SH-SY5Y (cell line): ENCODE data around the gene GARIN1A.

ENCODE experiments used
- GATA2 ChIP-seq: IDR thresholded peaks from 2 replicates; pipeline ENCODE4 v1.6.1; 2011; ENCODE audit warnings: mild to moderate bottlenecking, low read depth, low read length
- GATA3 ChIP-seq: IDR thresholded peaks from 2 replicates; pipeline ENCODE4 v1.6.1; 2011; ENCODE audit warnings: low read depth, mild to moderate bottlenecking, low read length, moderate library complexity

DNA sequence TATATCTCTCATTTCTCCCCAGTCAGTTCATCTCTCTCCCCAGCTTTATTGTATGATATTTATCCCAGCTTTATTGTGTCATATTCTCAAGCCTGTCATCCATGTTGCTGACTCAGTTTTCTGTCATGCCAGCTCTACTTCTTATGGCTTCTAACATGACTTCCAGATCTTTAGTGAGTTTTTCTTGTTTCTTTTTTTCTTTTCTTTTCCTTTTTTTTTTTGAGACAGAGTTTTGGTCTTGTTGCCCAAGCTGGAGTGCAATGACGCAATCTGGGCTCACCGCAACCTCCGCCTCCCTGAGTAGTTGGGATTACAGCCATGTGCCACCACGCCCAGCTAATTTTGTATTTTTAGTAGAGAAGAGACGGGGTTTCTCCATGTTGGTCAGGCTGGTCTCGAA is 38.4 kb downstream of the GARIN1A start:
- TF ChIP-seq GATA2 (no peak), GATA3 (no peak)
